Measurements from ENCODE around the gene GCH1.

GCH1 gene

DNA sequence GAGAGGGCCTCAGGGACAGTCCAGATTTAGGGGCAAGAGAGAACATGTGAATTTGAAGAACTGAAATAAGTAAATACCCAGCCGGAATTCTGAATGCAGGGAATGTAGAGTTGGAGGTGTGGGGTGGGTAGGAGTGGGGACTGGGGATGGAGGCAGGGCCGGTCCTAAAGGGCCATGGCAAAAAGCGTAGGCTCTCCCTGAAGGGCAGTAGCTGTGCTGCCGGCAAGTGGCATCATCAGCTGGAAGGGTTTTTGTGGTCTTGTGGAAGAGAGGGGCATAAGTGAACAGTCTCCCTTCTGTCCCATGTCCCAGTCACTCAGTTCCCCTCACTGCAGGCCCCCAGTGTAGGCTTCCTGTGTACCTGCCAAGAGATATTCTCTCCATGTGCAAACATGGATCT is 104.6 kb downstream of the GCH1 start:
- peak in 1 of 2 donors; percentile 13 for DNase-seq

DNA sequence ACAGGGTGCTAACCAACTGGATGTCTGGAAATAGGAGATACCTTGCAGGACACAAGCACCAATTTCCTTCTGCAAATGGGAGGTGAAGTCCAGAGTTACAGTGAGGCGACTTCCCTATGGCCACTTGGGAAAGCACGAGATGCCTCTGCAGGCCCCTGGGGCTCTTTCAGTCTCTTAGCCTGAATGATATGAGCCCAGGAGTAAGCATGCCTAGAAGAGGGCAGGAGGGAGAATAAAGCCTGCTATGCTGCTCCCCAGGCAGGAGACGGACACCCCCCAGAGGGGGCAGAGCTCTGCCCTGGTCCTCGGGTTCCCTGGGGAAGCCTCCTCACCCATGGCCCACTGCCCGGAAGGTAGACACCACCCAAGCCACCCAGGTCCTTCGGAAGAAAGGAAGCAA is 105.1 kb downstream of the GCH1 start:
- peaks cover 0 to 5% (median 0%) of the 10 kb centered on the region in 3 donors for H3K36me3 ChIP-seq
- peak in 1 of 2 donors; percentile 39 for DNase-seq
- no peak overlapping the region for H3K27ac ChIP-seq
- peaks cover 0 to 5% (median 2%) of the 10 kb centered on the region in 4 donors for H3K4me1 ChIP-seq
- peaks cover 0 to 7% (median 0%) of the 10 kb centered on the region in 3 donors for H3K9me3 ChIP-seq
- intact Hi-C loops (cut with DNase I; ENCODE audit: low total_unique reads) = no loop called here
- TF ChIP-seq, protein P1, sequence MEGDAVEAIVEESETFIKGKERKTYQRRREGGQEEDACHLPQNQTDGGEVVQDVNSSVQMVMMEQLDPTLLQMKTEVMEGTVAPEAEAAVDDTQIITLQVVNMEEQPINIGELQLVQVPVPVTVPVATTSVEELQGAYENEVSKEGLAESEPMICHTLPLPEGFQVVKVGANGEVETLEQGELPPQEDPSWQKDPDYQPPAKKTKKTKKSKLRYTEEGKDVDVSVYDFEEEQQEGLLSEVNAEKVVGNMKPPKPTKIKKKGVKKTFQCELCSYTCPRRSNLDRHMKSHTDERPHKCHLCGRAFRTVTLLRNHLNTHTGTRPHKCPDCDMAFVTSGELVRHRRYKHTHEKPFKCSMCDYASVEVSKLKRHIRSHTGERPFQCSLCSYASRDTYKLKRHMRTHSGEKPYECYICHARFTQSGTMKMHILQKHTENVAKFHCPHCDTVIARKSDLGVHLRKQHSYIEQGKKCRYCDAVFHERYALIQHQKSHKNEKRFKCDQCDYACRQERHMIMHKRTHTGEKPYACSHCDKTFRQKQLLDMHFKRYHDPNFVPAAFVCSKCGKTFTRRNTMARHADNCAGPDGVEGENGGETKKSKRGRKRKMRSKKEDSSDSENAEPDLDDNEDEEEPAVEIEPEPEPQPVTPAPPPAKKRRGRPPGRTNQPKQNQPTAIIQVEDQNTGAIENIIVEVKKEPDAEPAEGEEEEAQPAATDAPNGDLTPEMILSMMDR (IDR thresholded peaks at IDR 0.05) = no peak
- H3K4me3 ChIP-seq = no peak overlapping the region
- H3K27me3 ChIP-seq = no peaks in the 10 kb centered on the region

More for the DNA sequence above, 104.6 kb downstream of the GCH1 start:
- H3K27me3 ChIP-seq = no peaks in the 10 kb centered on the region
- intact Hi-C loops (cut with DNase I; ENCODE audit: low total_unique reads) = no loop called here
- no peak overlapping the region for H3K4me3 ChIP-seq
- peaks cover 0 to 7% (median 0%) of the 10 kb centered on the region in 3 donors for H3K9me3 ChIP-seq
- H3K27ac ChIP-seq = no peak overlapping the region
- H3K4me1 ChIP-seq = peaks cover 0 to 5% (median 2%) of the 10 kb centered on the region in 4 donors
- peaks cover 0 to 5% (median 0%) of the 10 kb centered on the region in 3 donors for H3K36me3 ChIP-seq
- TF ChIP-seq, protein P1 (IDR thresholded peaks at IDR 0.05) = no peak

DNA sequence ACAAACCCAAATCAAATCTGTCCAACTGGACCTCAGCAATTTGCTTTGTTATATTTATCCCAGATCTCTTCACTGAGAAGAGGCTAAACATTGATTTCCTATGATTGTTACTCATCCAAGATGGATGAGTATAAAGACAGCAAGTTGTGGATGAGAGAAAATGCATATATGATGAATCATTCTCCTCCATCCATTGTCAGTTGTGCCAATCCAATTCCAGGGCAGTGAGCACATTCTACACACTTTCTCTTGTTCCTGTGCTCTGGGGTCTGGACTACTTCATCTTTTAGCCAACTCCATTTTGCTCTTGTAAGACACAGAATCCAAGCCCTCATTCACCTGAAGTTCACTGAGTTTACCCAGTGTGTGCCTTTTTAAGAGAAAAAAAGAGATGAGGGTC is 105.7 kb downstream of the GCH1 start:
- no peak for DNase-seq
- Histone ChIP-seq H3K4me3 (no peak overlapping the region), H3K27me3 (no peaks in the 10 kb centered on the region), H3K36me3 (peaks cover 0 to 5% (median 5%) of the 10 kb centered on the region in 3 donors), H3K4me1 (peaks cover 0 to 5% (median 2%) of the 10 kb centered on the region in 4 donors), H3K9me3 (peaks cover 0 to 7% (median 0%) of the 10 kb centered on the region in 3 donors), H3K27ac (no peak overlapping the region)
- intact Hi-C loops (cut with DNase I; ENCODE audit: low total_unique reads) = no loop called here
- TF ChIP-seq, protein P1 (IDR thresholded peaks at IDR 0.05) = no peak

DNA sequence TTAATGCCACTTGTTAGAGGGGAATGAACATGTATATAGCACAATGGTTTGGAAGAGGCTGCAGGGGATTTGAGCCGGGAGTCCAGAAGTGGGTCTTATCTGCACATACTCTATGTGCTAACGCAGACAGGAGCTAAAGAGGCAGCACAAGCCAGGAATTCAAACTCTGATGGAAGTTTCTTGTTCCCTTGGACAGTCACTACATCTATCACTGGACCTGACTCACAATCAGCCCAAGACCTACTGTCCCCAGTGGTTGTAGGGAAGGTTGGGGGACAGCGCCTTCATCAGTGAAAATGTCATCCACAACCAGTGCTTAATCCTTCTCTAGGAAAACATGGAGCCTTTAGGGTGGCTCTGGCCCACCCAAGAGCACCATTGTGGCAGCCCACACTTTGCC is 107.8 kb downstream of the GCH1 start:
- peaks cover 0 to 5% (median 2%) of the 10 kb centered on the region in 4 donors for H3K4me1 ChIP-seq
- H3K36me3 ChIP-seq = peaks cover 7 to 24% (median 21%) of the 10 kb centered on the region in 3 donors
- DNase-seq = no peak
- H3K27me3 ChIP-seq = no peaks in the 10 kb centered on the region
- peaks cover 0 to 7% (median 0%) of the 10 kb centered on the region in 3 donors for H3K9me3 ChIP-seq
- no peak overlapping the region for H3K27ac ChIP-seq
- TF ChIP-seq, protein P1 (IDR thresholded peaks at IDR 0.05) = no peak
- intact Hi-C loops (cut with DNase I; ENCODE audit: low total_unique reads) = no loop called here
- H3K4me3 ChIP-seq = no peak overlapping the region

DNA sequence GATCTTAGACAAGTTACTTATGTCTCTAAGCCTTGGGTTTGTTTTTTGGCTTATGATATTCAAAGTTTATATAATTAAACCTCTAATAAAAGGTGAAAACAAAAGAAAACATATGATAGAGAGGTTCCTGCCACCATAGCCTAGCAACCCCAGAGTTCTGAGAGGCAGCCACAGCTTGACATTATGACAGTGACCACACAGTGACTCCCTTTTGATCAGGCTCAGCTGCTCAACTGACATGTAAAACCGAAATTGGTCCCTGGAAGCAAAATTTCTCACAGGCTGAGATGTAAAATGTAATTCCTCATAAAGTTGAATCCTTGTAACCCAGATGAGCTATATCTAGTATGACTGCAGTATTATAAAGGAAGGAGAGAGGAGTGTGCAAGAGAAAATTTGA is 108.5 kb downstream of the GCH1 start:
- H3K27me3 ChIP-seq = no peaks in the 10 kb centered on the region
- H3K36me3 ChIP-seq = peaks cover 12 to 31% (median 28%) of the 10 kb centered on the region in 3 donors
- no peak overlapping the region for H3K4me3 ChIP-seq
- TF ChIP-seq, protein P1 (IDR thresholded peaks at IDR 0.05) = no peak
- intact Hi-C loops (cut with DNase I; ENCODE audit: low total_unique reads) = no loop called here
- peaks cover 0 to 5% (median 2%) of the 10 kb centered on the region in 4 donors for H3K4me1 ChIP-seq
- DNase-seq = no peak
- H3K9me3 ChIP-seq = peaks cover 0 to 7% (median 0%) of the 10 kb centered on the region in 3 donors
- H3K27ac ChIP-seq = no peak overlapping the region

Measured in tibial artery (tissue), 4 donors.